H1 (cell line): ENCODE data around the gene MEGF9. TPM values are rescaled to one million over a fixed set of nuclear protein-coding genes. Genes with fewer than 3 reads are reported as not detected.

Experiments used
- ATF3 ChIP-seq: IDR thresholded peaks from 2 replicates; pipeline ENCODE4 v1.6.1; 2011; ENCODE audit warnings: low read depth, mild to moderate bottlenecking, low read length; ENCODE audit not compliant: insufficient read depth
- CHD7 ChIP-seq: fragments of 300-600 bp; sonication (generic); IDR thresholded peaks from 2 replicates; pipeline ENCODE4 v1.7.1; 2012; ENCODE audit warnings: low read length, moderate library complexity, mild to moderate bottlenecking, inconsistent platforms; ENCODE audit not compliant: insufficient replicate concordance
- E2F6 ChIP-seq: IDR thresholded peaks from 2 replicates; pipeline ENCODE4 v1.6.1; 2012; ENCODE audit warnings: inconsistent platforms
- FOSL1 ChIP-seq: IDR thresholded peaks from 2 replicates; pipeline ENCODE4 v1.6.1; 2011; ENCODE audit warnings: mild to moderate bottlenecking, low read depth, low read length, moderate library complexity; ENCODE audit not compliant: insufficient read depth
- RXRA ChIP-seq: IDR thresholded peaks from 2 replicates; pipeline ENCODE4 v1.6.1; 2011; ENCODE audit warnings: low read depth, mild to moderate bottlenecking, low read length, moderate library complexity; ENCODE audit not compliant: insufficient read depth
- SIN3A ChIP-seq, 2 experiments: IDR thresholded peaks in 1 of 2; conservative IDR thresholded peaks in 1 of 2; 2 replicates each; pipeline ENCODE4 v1.6.1; 2011 to 2012; ENCODE audit warnings: low read length in 2 of 2, improper control_type of control experiment in 1 of 2, low read depth in 1 of 2, mild to moderate bottlenecking in 1 of 2
- SIRT6 ChIP-seq: IDR thresholded peaks from one replicate; pipeline ENCODE4 v1.7.1; 2012; ENCODE audit warnings: low read length, inconsistent platforms
- SP1 ChIP-seq: IDR thresholded peaks from 2 replicates; pipeline ENCODE4 v1.6.1; 2011; ENCODE audit warnings: low read depth, low read length
- polyA plus RNA-seq, 7 experiments: library from polyadenylated mRNA; depleted of rRNA in 3 of 7; stranded (reverse) in 5 of 7; unstranded in 2 of 7; fragments of >200 nt in 5 of 7; fragments of 200-250 nt in 2 of 7; gene quantifications; 1 replicate in 5 of 7; 2 replicates in 1 of 7; 4 replicates in 1 of 7; pipeline versions ENCODE4 v1.2.1 to v1.2.3, GENCODE V29; 2011 to 2013; ENCODE audit warnings: missing spikeins in 2 of 7, mixed read lengths in 2 of 7
- total RNA-seq: library from RNA; stranded (reverse); fragmentation: NEBNext Ultra II Directional; extraction: Animal tissue kit (Norgen Biotek cat#: 25700); gene quantifications from 2 replicates; pipeline ENCODE4 v1.2.1, GENCODE V29; 2021

MEGF9 gene
- total and polyA plus RNA-seq, 2 of the 8 experiments (the other 6 are each of a cell fraction or from before 2014, with no cell fraction given): 0.45 to 1.8 TPM

- peak; percentile 86 for TF ChIP-seq CHD7
- TF ChIP-seq ATF3: no peak
- TF ChIP-seq RXRA: no peak
- 0 out of 2 replicates have a peak, but pooled peaks have one; percentile 19 for TF ChIP-seq SP1
- TF ChIP-seq FOSL1: no peak
- TF ChIP-seq SIRT6: no peak
- TF ChIP-seq E2F6: no peak
- TF ChIP-seq SIN3A (conservative IDR thresholded peaks at IDR 0.05 in 1 of 2, IDR thresholded peaks at IDR 0.05 in 1 of 2; ENCODE audit: low read depth in 1 of 2, low read length in 2 of 2): no peak
Measured at GRCh38 chr9:120692901-120693699, 21.2 kb downstream of the MEGF9 start (continued).
